NCI-H774 (cell line): ENCODE measurements around the gene RAB40B.
"Not testable (repeated sequence)": the region's sequence is repeated elsewhere in the genome, so short reads cannot be mapped to it uniquely, and the experiment has no call there.

Experiments
- DNase-seq: peaks from one replicate; lab custom pipeline; 2025; lab: John Stamatoyannopoulos, UW

Gene RAB40B

GRCh38 chr17:82698065-82698973 lies at the start of gene RAB40B:
Gene RAB40B, minus strand, starts transcription at chr17:82698698. Its CDS starts 102 bp downstream, at chr17:82698596.
- DNase-seq, result peak; percentile 100

DNA sequence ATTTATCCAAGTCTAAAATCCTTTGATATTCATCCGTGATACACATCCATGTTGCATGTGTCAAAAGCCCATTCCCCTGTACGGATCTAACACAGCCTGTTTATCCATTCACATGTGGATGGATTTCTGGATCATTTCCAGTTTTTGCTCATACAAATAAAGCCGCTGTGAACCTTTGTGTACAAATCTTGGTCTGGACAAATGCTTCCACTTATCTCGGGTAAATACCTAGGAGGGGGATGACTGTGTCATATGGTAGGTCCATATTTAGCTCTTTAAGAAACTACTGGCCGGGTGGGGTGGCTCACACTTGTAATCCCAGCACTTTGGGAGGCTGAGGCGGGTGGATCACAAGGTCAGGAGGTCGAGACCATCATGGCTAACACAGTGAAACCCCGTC lies 47.0 kb upstream of the RAB40B start:
- DNase-seq, result peak; percentile 52

DNA sequence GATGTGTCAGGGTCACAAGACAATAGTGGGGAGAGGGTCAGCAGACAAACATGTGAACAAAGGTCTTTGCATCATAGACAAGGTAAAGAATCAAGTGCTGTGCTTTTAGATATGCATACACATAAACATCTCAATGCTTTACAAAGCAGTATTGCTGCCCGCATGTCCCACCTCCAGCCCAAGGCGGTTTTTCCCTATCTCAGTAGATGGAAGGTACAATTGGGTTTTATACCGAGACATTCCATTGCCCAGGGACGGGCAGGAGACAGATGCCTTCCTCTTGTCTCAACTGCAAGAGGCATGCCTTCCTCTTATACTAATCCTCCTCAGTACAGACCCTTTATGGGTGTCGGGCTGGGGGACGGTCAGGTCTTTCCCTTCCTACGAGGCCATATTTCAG lies 46.2 kb upstream of the RAB40B start:
- not testable (repeated sequence) for DNase-seq

- no peak for DNase-seq
These were observed 45.1 kb upstream of the RAB40B start for GRCh38 chr17:82743344-82744219.

- no peak for DNase-seq
These were observed 42.6 kb upstream of the RAB40B start for GRCh38 chr17:82740906-82741759.

GRCh38 chr17:82737967-82738877 lies 39.7 kb upstream of the RAB40B start:
- no peak for DNase-seq

DNA sequence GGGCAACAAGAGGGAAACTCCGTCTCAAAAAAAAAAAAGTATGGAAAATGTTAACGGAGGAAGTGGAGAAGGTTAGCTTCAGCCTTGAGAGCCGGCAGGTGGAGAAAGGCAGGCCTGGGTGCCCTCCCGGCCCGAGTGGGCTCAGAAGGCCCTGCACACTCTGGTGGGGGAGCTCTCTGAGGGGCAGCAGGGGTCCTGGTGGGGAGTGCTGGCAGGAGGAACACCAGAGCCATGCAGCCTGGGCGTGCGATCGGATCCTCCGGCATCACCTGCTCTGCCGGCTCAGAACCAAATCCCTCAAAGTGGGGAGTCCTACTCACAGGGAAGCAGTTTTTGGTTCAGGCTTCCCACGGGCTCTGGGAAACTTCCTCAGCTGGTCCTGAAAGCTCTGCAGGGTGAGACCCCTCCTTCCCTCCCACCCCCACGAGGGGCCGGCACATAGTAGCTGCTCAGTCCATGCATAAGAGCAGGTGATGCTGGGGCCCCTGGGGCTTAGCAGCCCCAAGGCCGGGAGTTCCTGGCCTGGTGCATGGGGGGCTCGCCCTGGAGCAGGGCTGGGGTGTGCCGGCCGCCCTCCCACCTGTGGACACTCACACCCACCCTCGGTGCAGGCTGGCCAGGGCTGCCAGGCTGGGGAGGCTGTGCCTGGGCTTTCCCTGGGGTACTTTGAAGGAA lies 38.1 kb upstream of the RAB40B start:
- no peak for DNase-seq

GRCh38 chr17:82734987-82735866 lies 36.7 kb upstream of the RAB40B start, which contains the start of gene FN3K:
Gene FN3K, plus strand, starts transcription at chr17:82735615. Its CDS starts 22 bp downstream, at chr17:82735637.
- DNase-seq, result peak; percentile 86

GRCh38 chr17:82732118-82732743 lies 33.7 kb upstream of the RAB40B start:
- DNase-seq, result no peak

DNA sequence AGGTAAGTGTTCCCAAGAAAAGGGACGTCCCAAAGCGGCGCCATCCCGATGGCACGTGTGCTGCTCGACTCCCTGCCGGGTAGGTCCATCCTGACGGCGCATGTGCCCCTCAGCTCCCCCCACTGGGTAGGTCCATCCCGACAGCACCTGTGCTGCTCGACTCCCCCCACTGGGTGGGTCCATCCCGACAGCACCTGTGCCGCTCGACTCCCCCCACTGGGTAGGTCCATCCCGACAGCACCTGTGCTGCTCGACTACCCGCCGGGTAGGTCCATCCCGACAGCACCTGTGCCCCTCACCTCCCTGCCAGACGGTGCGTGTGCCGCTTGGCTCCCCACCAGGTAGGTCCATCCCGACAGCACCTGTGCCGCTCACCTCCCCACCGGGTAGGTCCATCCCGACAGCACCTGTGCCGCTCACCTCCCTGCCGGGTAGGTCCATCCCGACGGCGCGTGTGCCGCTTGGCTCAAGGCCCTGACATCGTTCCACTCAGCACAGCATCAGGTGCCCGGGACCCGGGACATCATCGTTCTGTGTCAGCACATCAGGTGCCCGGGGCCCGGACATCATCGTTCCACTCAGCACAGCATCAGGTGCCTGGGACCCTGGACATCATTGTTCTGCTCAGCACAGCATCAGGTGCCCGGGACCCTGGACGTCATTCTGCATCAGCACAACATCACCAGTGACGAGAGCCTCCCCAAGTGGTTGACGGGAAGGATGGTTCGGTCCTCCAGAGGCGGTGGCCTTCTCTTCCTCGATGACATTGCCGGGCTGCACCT lies 31.2 kb upstream of the RAB40B start:
- no peak for DNase-seq

- DNase-seq, result no peak
These were observed 27.9 kb upstream of the RAB40B start for GRCh38 chr17:82726427-82726826.

GRCh38 chr17:82723169-82723807 lies 24.8 kb upstream of the RAB40B start:
- no peak for DNase-seq

DNA sequence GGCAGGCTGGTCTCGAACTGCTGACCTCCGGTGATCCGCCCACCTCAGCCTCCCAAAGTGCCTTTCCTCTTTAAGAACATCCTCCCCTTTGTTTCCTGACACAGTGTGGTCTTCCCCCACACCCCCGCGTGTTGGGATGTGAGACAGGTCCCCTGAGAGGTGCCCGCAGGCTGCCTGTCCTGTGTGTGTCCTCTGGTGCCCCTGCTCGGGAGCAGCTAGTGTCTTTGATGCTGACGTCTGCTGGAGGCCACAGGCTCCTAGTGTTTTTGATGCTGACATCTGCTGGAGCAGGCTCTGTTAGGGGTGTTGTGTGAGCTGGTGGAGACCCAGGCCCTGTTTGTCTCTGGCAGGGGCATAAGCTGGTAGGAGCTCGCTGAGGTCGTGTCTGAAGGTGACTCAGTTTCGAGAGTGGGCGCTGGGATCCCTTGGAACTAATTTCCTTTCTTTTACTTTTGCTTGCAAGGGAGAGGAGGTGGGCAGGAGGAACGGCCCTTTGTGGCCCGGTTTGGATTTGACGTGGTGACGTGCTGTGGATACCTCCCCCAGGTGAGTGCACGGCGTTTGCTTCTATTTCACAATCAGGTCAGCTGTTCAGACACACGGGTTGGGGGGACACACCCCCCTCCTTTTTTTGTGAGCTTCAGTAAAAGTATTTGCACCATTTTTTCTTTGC lies 24.0 kb upstream of the RAB40B start:
- no peak for DNase-seq

GRCh38 chr17:82720204-82720603 lies 21.7 kb upstream of the RAB40B start:
- no peak for DNase-seq

GRCh38 chr17:82718986-82719685 lies 20.6 kb upstream of the RAB40B start:
- peak; percentile 21 for DNase-seq
